ENCODE measurements around the gene GJA3.

Gene GJA3

DNA sequence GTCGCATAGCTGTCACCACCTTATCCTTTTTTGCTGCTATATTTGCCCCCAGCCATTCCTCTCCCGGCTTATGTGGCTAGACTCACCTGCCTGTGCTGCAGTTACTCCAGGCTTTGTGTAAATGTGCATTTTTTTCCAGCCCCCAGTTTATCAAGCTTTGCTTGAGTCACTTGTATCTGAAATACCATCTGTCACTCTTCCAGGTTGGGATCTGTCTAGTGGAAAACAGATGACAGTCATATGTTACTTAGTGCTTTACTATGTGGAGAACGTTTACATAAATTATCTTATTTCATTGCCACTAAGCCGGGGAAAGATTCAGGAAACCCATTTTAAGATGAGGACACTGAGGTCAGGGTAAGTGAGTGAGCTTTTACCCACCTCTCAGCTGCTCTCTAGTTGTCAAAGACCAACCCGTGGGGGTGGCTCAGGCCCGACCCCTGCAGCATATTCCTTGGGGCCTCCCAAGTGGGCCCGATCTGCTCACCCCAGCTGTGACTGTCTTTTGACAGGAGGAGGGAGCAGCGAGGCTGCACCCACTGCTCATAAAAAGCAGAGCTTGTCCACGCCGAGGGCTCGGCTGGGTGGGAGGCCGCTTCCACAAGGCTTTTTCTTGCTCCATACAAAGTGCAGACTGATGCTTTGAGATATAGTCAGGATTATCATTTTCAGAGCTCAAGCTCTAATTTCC is 24.7 kb upstream of the GJA3 start:
- no peak for DNase-seq (ENCODE audit: extremely low spot score, insufficient read length, low read depth)

DNA sequence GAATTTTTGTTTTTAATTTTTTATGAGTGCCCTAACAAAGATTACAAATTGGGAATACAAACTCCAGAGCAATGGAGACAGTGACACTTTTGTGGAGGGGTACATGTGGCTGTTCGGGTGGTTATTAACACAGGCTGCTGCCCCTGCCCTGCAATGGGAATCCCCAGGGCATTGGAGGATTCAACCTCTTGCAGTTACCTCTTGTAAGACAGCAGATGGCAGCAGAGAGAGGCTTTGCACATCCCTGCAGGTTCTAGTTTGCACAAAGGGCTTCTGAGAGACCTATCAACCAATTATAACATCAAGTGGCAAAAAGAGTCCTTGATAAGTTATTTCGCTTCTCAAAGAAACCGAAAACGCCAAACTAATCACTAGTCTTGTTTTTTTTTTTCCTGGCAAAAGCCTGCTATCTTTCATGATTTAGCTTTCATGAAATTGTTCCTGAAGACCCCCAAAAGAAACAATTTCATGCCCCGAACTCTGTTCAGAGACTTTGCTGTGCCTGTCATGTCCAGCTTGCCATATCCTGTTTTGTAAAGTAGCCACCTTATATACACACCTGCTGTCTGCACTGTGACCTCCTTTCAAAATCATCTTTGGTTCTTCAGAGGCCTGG is 21.5 kb upstream of the GJA3 start:
- peak; percentile 59 for DNase-seq (ENCODE audit: extremely low spot score, insufficient read length, low read depth)
- peak; percentile 89 for FAIRE-seq

More for the DNA sequence above, 24.7 kb upstream of the GJA3 start:
- FAIRE-seq: no peak

DNA sequence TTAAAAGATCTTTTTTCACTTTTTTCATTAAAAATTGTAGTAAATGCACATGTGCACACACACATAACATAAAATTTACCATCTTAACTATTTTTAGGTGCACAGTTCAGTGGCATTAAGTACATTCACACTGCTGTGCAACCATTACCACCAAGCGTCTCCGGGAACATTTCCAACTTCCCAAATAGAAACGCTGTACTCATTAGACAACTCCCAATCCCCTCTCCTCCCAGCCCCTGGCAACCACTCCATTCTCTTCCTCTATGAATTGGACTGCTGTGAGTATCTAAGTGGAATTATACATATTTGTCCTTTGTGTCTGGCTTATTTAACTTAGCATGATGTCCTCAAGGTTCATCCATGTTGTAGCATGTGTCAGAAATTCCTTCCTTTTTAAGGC is 20.3 kb upstream of the GJA3 start:
- DNase-seq (ENCODE audit: extremely low spot score, insufficient read length, low read depth): no peak
- FAIRE-seq: no peak

DNA sequence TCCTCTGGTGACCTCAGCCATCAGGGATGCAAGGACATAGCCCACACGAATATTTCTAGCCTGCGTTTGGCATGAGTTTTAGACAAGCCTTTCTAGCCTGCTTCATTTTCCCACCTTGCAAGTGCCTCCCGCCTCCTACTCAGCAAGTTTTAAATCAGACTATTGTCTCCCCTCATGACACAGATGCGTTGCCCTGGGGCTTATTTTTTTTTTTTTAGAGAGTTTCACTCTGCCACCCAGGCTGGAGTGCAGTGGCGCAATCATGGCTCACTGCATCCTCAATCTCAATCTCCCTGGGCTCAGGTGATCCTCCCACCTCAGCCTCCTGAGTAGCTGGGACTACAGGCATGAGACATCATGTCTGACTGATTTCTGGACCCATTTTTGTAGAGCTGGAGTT is 17.3 kb upstream of the GJA3 start:
- FAIRE-seq (no peak), DNase-seq (ENCODE audit: extremely low spot score, insufficient read length, low read depth) (no peak)

DNA sequence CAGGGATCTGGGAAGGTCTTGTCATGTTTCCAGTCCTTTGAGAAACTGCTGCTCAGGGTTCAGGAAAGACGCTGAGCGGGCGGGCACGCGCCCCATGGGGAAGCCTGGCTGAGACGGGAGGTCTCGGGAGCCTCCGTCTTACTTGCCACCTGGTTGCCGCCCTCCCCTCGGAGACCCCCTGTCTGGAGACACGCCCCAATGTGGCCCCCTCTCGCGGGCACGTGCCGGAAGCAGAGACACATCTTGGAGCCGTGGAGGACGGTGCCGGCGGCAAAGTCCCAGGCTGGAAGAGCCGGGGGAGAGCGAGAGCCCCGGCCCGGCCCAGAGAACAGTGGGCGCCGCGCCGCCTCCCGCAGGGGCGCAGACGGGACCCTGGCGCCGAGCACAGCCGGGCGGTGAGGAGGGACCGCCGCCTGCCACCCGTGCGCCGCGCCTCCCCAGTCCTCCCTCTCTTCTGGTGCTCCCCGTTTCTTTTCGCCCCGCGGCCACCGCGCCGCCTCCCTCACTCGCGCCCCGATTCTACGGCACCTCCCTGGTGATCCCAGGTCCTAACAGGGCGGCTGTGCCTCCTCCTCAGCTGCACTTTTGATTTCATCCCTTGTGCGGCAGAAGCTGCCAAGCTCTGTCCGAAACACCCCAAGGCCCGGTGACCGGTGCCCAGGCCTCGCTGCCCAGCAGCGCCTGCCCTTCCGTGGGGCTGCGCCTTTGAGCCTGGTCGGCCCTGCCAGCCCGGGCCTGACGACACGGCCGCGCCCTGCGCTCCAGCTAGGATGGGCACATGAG is 16.4 kb upstream of the GJA3 start:
- DNase-seq (ENCODE audit: extremely low spot score, insufficient read length, low read depth) (no peak), FAIRE-seq (no peak)

DNA sequence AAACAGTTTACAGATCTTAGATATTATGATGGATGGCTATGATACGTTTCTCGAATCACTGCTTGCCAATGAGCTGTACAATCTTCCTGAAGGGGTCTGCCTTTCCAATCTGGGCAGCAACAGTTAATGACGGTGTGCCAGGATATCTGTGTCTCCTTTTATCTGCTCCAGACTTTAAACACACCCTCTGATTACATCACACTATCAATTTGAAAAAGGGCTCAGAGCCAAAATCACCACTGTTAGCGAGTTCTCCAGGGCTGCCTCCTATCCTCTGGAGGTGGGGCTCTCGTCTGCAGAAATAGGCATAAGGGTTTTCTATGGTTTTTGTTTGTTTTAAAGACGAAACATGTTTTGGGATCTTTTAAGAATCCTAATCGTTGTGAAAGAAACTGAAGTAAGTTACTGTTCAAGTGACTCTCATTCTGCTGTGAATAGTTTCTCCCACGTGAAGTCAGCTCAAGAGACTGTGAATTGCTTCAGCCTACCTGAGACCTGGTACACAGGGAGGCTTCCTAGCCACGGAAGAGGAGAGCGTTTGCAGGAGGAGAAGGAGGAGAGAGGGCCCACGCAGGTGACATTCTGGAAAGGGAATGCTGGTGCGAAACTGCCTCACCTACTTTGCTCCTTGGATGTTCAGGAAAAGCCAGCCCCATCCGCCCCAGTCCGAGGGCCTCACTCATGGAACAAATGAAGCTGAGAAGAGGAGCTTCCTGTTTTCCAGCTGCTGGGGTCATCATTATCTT is 15.2 kb upstream of the GJA3 start:
- FAIRE-seq (no peak), DNase-seq (ENCODE audit: extremely low spot score, insufficient read length, low read depth) (no peak)

DNA sequence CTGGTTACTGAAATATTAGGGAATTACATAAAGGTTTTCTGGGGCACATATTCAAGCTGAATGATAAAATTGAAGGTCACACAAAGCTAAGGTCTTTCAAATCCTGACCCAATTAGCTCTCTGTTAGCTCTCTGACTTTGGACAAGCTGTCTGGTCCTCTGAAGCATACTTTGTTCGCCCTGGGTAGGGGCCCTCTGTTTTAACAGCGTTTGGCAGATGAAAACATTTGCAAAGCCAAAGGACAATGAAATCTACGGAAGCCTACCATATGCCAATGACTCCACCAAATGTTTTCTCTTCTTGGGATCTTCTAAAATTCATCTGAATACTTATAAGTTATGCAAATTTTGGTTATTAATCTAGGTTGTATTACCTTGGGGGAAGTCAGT is 14.5 kb upstream of the GJA3 start:
- FAIRE-seq (peak; percentile 21), DNase-seq (ENCODE audit: extremely low spot score, insufficient read length, low read depth) (no peak)

DNA sequence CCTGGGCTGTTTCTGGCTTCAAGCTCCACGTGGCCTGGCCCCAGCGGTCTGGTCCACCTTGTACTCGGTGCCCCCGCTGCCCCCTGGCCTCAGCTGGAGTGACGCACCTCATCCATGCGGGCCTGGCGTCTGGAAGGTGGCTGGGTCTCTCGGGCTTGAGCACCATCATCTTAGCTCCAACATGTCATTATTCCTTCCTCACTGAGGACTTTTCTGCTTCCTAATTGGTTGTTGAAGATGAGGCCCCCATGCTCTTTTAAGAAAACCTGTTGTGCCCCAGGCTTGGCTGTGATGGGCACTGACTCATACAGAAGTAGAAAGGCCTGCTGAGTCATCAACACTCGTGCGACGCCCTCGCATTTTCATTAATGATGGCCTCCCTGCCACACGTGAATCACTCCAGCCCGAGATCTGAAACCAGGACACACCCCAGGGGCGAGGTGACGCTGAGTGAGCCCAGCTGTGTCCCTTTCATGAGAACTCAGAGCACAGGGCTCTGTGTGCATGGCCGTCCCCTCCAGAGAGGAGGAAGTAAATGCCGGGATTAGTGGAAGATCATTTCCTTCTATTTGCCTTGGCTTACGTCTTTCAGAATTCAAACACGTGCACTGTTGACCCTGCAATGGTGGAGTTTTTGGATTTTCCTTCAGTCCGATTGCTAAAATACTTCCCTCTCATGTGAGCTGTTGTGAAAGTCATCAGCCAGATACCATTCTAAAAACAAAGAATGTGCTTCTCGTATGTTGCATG is 14.0 kb upstream of the GJA3 start:
- DNase-seq (ENCODE audit: extremely low spot score, insufficient read length, low read depth): peak; percentile 42
- FAIRE-seq: peak; percentile 93

DNA sequence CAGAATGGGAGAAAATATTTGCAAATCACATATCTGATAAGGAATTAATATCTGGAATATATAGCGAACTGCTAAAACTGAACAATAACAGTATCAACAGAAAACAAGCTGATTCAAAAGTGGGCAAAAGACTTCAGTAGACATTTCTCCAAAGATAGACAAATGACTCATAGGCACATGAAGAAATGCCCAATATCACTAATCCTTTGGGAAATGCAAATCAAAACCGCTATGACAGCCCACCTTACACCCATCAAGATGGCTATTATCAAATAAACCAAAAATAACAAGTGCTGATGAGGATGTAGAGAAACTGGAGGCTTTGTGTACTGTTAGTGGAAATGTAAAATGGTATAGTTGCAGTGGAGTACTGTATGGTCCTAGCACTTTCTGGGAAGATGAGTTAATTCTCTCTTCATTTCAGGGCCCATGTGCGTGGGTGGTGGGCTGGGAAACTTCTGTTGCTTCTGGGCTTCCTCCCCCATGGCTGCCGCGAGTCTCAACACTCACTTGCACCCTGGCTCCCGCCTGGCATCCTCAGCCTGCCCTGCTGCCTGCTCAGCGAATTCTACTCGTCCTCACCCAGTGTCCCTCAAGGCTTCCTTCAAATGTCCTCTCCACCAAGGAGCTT is 12.4 kb upstream of the GJA3 start:
- no peak for DNase-seq (ENCODE audit: extremely low spot score, insufficient read length, low read depth)
- no peak for FAIRE-seq

DNA sequence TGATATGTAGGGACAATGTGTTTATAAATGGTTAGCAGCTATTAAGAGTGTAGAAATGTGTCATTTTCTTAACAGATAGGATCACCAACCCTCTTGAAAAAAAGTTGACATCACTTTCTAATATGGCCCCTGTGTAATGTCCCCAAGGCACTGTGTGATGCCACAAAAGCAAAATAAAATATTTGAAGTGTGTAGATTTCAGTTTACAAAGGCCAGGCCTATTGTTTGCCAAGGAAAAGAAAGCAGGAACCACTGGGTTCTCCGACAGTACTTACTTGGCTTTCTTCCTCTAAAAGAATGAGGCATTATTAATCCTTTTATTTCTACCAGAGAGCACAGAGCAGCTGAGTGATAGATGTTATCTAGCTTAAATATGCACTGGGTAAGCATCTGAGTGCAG is 10.5 kb upstream of the GJA3 start:
- DNase-seq (ENCODE audit: extremely low spot score, insufficient read length, low read depth) (no peak), FAIRE-seq (no peak)

DNA sequence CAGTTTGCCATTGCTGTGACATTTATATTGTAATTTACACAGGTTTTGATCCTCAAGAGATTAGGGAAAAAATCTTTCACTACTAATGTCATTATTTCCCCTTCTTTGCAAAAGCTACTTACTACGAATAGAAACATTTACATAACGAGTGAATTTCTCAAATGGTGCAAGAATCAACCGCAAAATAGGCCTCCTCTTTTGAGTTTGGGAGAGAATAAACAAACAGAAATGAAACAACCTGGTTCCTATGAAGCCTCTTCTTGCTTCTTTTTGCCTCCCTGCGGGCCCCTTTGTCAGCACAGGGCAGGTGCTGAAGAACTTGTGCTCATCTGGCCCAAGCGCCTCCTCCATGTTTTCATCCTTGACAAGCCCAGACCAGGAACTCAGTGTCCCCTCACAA is 10.1 kb upstream of the GJA3 start:
- FAIRE-seq: no peak
- no peak for DNase-seq (ENCODE audit: extremely low spot score, insufficient read length, low read depth)

DNA sequence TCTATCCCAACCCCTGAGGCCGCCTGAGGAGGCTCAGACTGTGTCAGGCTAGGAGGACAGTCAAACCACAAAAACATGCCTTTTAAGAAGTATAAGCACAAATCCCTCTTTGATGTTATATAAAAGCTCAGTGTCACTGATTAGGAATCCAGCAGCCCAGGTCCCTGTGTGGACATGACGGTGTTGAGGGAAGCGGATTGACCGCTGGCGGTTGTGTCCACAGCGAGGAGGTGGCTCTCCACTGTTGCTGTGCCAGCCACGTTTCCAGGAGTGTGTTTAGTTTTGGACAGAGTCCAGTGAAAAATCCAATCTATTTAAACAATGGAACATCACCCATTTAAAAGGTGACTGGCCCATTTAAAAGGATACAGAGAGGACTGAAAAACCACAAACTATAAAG is 7.5 kb upstream of the GJA3 start:
- no peak for FAIRE-seq
- DNase-seq (ENCODE audit: extremely low spot score, insufficient read length, low read depth): no peak

DNA sequence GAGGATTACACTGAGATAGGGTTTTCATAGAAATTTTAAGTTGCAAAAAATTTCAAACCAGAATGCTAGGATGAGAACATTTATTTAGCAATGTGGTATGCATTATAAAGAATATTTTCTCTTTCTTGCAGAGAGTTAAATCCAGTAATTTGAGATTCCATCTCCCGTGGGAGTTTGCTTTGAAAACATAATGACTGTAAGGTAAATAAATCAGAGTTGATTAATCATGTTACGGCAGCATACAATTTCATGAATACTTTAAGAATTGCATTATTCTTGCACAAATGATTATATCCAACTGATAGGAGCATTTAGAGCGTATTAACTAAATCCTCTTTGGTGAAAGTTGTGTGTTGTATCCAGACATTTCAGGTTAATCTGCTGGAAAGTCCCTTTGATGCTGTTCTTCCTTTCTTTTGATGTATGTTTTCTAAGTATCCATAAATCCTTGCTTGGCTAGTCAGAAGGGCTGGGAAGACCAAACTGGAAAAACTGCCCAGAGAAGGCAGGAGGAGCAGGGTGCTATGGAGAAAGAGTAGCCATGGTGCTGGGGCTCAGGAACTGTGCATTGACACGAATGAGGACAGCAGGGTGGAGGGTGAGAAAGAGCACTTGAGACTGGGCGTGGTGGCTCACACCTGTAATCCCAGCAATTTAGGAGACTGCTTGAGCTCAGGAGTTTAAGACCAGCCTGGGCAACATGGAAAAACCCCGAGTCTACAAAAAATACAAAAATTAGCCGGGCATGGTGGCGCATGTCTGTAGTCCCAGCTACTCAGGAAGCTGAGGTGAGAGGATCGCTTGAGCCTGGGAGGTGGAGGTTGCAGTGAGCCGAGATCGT is 4.8 kb upstream of the GJA3 start:
- DNase-seq (ENCODE audit: extremely low spot score, insufficient read length, low read depth): no peak
- FAIRE-seq: no peak

DNA sequence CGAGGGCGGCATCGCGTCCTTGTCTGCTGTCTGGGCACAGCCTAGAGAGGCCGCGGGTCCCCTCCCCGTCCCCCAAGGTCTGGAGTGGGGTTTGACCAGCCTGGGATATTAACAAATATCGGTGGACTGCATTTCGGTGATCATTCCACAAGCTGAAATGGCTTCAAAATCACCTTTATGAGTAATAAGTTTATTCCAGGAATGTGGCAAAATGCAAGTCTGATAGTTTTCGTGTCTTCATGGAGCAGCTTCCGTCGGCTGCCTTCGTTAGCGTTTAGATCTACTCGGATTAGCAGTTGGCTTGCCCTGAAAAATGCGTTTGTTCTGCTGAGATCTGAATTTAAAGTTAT is 1.1 kb upstream of the GJA3 start:
- no peak for DNase-seq (ENCODE audit: extremely low spot score, insufficient read length, low read depth)
- no peak for FAIRE-seq

DNA sequence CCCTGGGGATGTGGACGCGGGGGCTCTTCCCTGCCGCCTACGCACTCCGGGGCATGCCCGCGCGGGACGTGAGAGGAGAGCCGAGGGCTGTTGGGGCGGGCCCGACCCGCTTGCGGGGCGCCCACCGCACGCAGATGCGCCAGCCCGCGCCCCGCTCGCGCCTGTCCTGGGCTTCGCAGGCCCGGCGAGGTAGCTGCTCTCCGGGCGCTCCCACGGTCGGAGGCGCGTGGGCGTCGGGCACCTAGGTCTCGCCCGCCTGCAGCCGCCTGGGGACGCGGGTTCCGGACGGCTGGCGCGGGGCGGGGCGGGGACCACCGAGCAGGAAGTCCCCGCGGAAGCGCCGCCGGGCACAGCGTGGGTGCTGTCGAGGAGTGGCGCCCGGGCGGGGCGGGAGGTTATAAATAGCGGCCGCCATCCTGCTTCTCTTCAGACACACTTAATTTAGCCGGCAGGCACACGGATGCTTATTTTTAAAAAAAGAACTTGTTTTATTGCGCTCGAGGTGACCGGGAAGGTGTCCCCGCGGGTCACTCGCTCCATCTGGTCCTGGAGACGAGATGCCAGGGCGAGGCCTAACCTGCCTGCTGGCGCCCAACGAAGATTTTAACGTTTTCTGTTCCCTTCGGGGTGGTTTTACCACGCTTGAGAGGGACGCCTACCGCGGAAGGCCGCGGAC is 561 bp upstream of the GJA3 start:
- no peak for FAIRE-seq
- no peak for DNase-seq (ENCODE audit: extremely low spot score, insufficient read length, low read depth)

DNA sequence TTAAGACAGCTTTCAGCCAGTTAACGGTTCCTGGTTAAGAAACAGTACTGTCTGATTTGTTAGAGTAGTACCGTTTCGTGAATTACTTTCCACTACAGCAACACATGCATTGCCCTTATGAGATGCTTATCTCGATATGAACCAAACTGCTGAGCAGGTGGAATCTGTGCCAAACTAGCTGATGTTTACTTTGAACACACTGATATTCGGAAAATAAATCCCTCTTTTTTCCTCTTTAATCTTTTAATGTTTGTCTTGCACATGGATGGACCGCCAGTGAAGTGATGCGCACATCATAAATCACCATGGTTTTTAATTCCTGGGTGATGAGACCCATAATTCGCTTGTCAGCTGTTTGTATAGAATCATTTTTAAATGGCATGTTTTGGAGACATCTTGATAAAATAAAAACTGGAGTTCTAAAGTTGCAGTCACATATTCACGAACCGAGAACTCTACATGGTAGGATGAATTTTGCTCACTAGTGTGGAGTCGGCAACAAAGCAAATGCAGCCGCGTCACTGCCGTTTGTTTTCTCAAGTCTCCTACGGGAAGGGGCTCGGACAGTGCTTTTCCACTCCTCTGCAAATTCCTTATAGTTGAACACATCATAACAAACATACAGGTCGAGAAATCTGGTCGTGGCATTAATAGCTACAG is 1.1 kb downstream of the GJA3 start:
- FAIRE-seq: no peak

DNA sequence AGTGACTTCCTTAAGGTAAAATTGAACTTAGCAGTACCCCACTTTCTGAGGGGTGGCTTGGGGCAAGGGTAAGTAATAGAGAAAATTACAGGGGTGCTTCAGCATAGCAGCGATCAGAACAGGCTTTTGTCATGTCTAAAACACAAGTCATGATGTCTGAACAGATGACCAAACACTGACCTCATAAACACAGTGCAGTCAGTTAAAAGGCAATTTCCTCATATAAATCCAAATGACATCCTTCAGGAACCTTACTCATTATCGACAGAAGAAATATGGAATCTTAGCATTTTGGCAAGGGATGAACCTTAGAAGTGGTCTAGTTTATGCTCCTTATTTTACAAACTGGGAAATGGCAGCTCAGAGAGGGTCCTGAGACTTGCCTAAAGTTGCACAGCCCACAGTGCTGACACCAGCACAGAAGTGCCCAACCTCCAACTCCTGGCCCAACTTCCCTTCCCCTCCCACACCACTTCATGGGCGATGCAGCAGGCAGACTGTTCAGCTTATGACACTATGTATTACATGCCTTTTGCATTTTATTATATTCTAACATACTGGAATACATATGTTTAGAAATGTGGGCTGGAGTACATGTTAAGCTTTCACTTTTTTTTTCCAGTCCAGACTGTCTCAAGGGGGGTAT is 3.6 kb downstream of the GJA3 start:
- FAIRE-seq (no peak), DNase-seq (ENCODE audit: extremely low spot score, insufficient read length, low read depth) (no peak)

More for the DNA sequence above, 1.1 kb downstream of the GJA3 start:
- no peak for DNase-seq (ENCODE audit: extremely low spot score, insufficient read length, low read depth)

Measured in GM18507 (cell line).